Right hindlimb (tissue), 1 donor: ENCODE measurements around the gene LPGAT1.
"Not testable (repeated sequence)": the region's sequence is repeated elsewhere in the genome, so short reads cannot be mapped to it uniquely, and the experiment has no call there.

Experiments
- DNase-seq: peaks from one replicate; pipeline ENCODE4 v3.0.0-alpha.2; 2018

LPGAT1 gene

GRCh38 chr1:211734359-211734758, 96.2 kb downstream of the LPGAT1 start:
- DNase-seq = no peak

- no peak for DNase-seq
Measured at GRCh38 chr1:211732293-211732980, 98.1 kb downstream of the LPGAT1 start.

GRCh38 chr1:211731456-211732292, 98.9 kb downstream of the LPGAT1 start:
- DNase-seq = no peak

DNA sequence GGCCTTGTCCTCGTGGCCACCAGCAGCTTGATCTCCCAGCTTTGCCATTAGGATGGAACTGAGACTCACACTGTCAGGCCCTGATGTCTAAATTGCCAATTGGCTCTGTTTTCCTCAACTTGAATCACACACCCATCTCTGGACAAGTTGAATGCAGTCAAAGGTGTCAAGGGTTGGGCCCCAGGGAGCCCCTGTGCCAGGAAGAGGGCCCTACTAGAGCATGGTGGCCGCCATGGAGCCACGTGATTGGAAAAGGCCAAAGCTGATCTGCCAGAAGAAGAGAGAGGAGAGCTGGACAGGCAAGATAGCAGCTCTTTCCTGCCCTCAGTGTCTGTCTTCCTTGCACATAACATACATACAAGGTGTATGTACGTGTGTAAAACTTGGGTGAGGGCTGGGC, 100.2 kb downstream of the LPGAT1 start:
- DNase-seq = no peak

DNA sequence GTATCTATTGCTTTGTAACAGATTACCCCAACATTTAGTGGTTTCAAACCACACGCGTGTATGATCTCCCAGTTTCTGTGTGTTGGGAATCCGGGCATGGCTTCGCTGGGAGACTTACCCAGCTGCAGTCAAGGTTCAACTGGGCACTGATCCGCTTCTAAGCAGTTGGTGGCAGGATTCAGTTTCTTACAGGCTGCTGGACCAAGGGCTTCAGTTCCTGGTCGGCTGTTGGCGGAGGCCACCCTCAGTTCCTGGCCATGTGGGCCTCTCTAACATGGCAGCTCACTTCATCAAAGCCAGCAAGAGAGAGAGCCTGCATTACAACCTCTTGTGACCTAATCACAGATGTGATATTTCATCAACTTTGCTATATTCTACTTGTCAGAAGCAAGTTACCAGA, 101.3 kb downstream of the LPGAT1 start:
- no peak for DNase-seq

DNA sequence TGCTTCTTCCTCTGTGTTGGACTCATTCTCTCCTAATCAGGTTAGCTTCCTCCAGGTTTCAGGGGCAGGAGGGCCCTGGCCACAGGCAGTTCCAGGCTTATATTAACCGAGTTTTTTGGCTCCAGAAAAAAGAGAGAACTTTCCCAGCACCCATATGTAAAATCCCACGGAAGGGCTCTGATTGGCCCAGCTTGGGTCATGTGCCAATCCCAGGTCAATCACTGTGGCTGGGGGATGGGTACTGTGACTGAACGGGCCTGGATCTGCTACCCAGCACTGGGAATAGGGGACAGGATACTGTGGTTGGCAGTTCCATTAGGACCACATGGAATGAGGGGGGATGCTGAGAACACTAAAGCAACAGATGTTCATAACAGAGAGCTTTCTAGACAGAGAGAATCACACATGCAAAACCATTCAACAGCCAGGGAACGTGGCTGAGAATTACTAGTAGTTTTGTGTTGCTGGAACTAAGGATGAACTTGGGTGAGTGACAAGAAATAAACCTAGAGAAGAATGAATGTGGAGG, 104.0 kb downstream of the LPGAT1 start:
- DNase-seq = peak; percentile 43

DNA sequence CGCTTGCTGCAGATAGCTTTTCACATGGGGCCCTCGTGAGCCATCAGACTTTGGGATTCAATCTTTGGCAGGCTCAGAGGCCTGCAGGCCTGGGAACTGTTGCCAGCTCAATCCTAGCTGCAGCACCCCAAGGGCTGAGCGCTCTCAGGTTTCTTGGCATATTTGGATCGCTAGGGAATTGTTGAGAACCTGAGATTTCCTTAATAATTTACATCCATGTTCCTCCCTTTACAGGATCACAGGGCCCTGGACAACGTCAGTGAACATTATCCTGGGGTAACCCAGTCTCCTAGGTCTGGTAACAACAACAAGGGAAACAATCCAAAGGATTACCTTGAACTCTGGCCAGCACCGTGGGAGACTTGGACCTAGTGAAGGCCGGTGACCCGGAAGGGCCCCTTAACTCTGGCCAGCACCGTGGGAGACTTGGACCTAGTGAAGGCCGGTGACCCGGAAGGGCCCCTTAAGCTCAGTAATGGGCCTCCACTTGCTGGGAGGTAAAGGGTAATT, 105.8 kb downstream of the LPGAT1 start:
- peak; percentile 61 for DNase-seq

DNA sequence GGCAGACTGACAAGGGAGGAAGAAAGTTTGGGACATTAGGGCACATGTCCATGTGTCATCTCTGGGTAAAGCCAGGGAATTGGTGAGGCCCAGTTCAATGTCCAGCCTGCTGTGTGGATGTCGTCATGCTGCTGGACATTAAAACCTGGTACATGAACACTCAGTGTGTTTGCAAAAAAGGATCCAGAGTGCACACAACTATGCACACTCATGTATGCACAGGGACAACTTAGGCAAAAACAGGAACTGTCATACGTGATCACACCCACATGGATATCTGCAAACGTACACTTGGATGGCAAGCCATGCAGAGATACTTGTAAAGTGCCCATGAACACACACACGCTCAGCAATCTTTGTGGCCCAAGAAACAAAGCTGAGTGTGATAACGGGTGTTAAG, 107.3 kb downstream of the LPGAT1 start:
- DNase-seq = no peak

DNA sequence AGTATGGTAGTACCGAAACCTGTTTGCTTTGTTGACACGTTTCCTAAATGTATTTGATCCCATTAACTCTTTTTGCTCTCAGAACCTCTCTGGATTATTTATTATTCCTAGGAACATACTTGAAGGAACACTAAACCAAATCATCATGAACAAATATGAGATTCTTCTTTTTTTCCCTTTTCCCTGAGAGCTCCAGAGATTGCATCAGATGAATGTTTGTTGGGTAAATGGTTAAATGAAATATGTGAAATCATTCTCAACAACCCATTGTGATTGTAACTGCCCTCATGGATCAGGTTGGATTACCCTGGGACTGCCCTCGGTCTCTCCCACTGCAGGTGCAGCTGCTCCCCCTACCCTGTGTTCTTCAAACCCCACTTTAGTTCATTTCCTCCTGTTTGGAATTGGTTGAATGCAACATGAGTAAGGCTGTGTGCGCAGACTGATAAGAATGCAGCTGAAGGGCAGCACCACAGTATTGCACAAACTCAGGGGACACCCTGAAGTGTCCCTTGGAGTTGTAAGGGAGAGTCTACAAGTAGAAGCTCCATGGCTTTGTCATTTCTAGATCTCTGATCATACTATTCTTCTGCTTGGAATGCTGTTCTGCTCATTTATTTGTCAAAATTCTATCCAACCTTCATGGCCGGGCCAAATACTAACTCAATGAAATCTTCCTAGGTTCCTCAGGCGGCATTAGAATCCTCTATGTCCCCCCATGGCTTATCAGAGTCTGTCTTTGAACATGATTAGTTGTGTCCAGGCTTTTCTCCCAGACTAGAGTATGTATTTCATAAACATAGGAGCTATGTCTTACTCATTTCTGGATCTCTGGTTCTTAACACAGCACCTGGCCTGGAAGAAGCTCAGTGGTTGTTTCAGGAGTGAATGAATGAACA, 108.0 kb downstream of the LPGAT1 start:
- no peak for DNase-seq

DNA sequence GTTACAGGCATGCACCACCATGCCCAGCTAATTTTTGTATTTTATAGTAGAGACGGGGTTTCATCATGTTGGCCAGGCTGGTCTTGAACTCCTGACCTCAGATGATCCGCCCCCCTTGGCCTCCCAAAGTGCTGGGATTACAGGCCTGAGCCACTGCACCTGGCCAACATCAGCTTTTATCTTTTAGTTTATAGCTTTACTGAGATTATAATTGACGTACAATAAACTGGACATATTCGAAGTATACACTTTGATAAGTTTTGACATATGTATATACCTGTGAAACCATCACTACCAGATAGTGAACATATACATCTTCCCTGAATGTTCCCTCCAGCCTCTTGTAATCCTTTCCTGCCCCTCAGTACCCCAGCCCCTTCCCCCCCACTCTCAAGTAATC, 114.0 kb downstream of the LPGAT1 start:
- DNase-seq = not testable (repeated sequence)

- DNase-seq = no peak
Measured at GRCh38 chr1:211715971-211716370, 114.6 kb downstream of the LPGAT1 start.

DNA sequence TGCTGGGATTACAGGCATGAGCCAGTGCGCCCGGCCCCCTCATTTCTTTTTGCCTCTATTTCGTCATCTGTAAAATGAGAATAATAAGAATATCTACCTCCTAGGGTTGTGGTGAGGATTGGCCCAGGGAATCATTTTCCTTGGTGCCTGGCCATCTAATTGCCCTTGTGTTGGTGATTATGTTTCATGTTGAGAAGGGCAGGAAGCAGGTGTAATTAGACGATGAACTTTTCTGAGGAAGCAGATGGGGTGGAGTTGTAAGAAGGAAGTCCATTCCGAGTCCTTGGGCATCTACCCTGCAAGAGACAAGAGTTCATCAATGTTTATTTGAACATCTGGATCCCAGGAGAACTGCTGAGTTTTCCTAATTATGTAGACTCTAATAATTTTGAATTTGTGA, 116.4 kb downstream of the LPGAT1 start:
- no peak for DNase-seq

- no peak for DNase-seq
Measured at GRCh38 chr1:211713231-211713630, 117.3 kb downstream of the LPGAT1 start.

GRCh38 chr1:211711315-211711705, 119.3 kb downstream of the LPGAT1 start:
- DNase-seq = no peak

GRCh38 chr1:211710566-211711314, 119.8 kb downstream of the LPGAT1 start:
- no peak for DNase-seq

- no peak for DNase-seq
Measured at GRCh38 chr1:211708926-211709325, 121.6 kb downstream of the LPGAT1 start.

- DNase-seq = no peak
Measured at GRCh38 chr1:211708006-211708405, 122.6 kb downstream of the LPGAT1 start.

- no peak for DNase-seq
Measured at GRCh38 chr1:211705467-211706091, 125.0 kb downstream of the LPGAT1 start.

- no peak for DNase-seq
Measured at GRCh38 chr1:211704543-211704942, 126.0 kb downstream of the LPGAT1 start.

DNA sequence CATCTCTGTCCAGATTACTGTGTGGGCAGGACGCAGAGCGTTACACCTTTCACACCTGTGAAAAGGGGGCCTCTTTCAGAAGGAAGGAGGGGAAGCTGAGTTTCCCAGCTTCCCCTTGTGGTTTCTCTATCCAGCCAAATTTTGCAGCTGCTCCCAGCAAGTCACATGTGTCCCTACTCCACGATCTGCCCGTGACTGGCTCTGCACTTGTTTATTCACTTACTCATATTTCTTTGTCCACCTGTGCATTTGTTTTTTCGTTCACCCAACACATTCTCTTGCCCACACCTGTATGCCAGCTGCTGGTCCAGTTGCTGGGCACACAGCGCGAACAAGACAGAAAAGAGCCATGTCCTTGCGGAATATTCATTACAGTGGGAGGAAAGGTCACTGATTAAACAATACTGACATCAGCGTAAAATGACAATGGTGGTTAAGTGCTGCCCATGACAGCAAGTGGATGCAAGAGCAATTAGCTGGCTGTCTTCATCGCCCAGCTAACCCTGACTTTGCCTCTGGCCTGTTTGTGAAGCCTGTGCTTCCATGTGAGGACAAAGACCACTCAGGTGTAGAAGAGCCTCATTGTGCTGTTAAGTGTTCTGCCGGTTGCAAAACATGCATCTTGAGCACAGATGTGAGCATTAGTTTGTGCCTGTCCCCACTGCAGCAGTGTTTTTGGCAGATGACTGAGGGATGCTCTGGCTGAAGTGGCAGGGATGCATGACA, 126.6 kb downstream of the LPGAT1 start:
- no peak for DNase-seq

GRCh38 chr1:211701733-211702132, 128.8 kb downstream of the LPGAT1 start:
- no peak for DNase-seq
